Retinal pigment epithelial cell (primary cell): ENCODE measurements around the gene CMTM6.
A peak's percentile ranks its signal among the peaks of the same experiment; 100 is the strongest.
"Not testable (repeated sequence)": the region's sequence is repeated elsewhere in the genome, so short reads cannot be mapped to it uniquely, and the experiment has no call there.

ENCODE experiments used
- DNase-seq: peaks from one replicate; pipeline ENCODE4 v3.0.0-alpha.2; 2010; ENCODE audit warnings: low read depth
- H3K4me3 ChIP-seq: 2 replicates; pipeline ENCODE4 v1.5.1; 2011; ENCODE audit warnings: mild to moderate bottlenecking, low read length, control low read depth, moderate library complexity
- CTCF ChIP-seq: conservative IDR thresholded peaks from 2 replicates; pipeline ENCODE4 v1.5.1; 2011; ENCODE audit warnings: low read depth, low read length, control low read depth, inconsistent platforms

Gene CMTM6

GRCh38 chr3:32540899-32541298 is 38.2 kb upstream of the CMTM6 start:
- H3K4me3 ChIP-seq = no peak overlapping the region
- no peak for DNase-seq
- TF ChIP-seq CTCF = no peak

GRCh38 chr3:32532434-32532833 is 29.8 kb upstream of the CMTM6 start:
- TF ChIP-seq CTCF = no peak
- H3K4me3 ChIP-seq = no peak overlapping the region
- DNase-seq = no peak

- DNase-seq = no peak
- H3K4me3 ChIP-seq = no peak overlapping the region
- TF ChIP-seq CTCF = no peak
Observed at GRCh38 chr3:32531010-32531647, 28.5 kb upstream of the CMTM6 start.

GRCh38 chr3:32525720-32526119 is 23.1 kb upstream of the CMTM6 start:
- no peak for TF ChIP-seq CTCF
- H3K4me3 ChIP-seq = no peak overlapping the region
- DNase-seq = no peak

- DNase-seq = peak; percentile 49
- H3K4me3 ChIP-seq = no peak overlapping the region
- TF ChIP-seq CTCF = no peak
Observed at GRCh38 chr3:32522682-32523081, 20.0 kb upstream of the CMTM6 start.

- DNase-seq, H3K4me3 ChIP-seq: not testable (repeated sequence)
Observed at GRCh38 chr3:32518921-32519320, 16.3 kb upstream of the CMTM6 start.

GRCh38 chr3:32516751-32517150 is 14.1 kb upstream of the CMTM6 start:
- not testable (repeated sequence) for DNase-seq, H3K4me3 ChIP-seq

GRCh38 chr3:32511005-32511404 is 8.4 kb upstream of the CMTM6 start:
- DNase-seq = no peak
- TF ChIP-seq CTCF = no peak
- H3K4me3 ChIP-seq = no peak overlapping the region
